Measurements from ENCODE around the gene CLEC4A.
"Not testable (repeated sequence)": the region's sequence is repeated elsewhere in the genome, so short reads cannot be mapped to it uniquely, and the experiment has no call there.

Gene CLEC4A

DNA sequence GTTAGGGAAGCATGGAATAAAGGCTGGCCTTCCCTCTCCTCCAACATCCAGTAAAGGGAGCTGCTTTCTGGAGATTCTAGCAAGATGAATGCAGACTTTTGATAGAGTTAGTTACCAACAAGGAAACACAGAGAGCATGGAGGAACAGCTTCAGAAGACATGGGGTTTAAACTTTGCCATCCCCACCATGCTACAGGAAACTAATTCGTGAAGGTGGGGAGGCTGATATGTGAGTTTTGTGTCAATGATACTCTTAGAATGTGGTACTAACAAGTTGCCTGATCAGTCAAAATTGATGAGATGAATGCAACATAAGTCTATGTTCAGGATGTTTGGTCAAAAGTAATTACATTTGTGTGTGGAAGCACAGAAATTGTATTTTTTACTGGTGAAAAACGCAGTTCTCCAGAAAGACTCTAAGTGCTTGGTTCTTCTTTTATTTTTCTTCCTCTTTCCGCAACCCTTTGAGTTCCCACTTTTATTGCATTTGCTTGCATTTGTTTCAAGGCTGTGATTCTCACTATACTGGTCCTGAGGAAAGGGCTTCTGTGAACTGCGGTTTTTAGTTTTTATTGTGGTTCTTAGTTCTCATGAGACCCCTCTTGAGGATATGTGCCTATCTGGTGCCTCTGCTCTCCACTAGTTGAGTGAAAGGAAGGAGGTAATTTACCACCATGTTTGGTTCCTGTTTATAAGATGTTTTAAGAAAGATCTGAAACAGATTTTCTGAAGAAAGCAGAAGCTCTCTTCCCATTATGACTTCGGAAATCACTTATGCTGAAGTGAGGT is at the start of gene CLEC4A:
TSS of gene CLEC4A (plus strand) at position 494 of the 789 bp plus-strand sequence. CDS start at position 756, 262 bp downstream.
- intact Hi-C loops (cut with micrococcal nuclease), result loop anchor here (5.0 kb wide), 1 partner anchor 34 kb away; the partner anchor contains the start of gene ZNF705A
- Mint-ChIP-seq H3K9me3 (peaks cover 4% of the 10 kb centered on the region), H3K4me3 (peak within 1 kb of the TSS; percentile 94), H3K4me1 (ENCODE audit: low read depth) (peaks cover 52% of the 10 kb centered on the region), H3K27me3 (no peaks in the 10 kb centered on the region), H3K27ac (peak within 1 kb of the TSS; percentile 100), H3K36me3 (ENCODE audit: low read depth) (peaks cover 46% of the 10 kb centered on the region)

DNA sequence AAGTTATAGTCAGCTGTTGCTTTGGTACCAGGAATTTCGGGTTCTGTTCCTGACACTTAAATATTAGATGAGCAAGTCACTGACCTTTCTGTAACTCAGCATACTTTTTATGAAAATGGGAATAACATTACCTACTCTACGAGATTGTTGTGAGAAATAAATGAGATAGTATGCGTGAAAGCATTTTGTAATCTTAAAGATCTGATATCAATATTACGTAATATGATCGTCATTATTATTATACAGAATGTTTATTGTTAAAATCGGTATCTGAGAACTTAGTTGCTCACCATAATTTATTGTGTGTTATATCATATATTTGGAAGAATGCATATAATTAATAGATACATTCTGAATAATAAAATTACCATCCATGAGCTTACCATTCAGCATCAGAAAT is 47.5 kb upstream of the CLEC4A start:
- Mint-ChIP-seq H3K27ac (no peak overlapping the region), H3K4me1 (ENCODE audit: low read depth) (peaks cover 46% of the 10 kb centered on the region), H3K9me3 (no peaks in the 10 kb centered on the region), H3K36me3 (ENCODE audit: low read depth) (no peaks in the 10 kb centered on the region), H3K4me3 (no peak overlapping the region), H3K27me3 (no peaks in the 10 kb centered on the region)
- intact Hi-C loops (cut with micrococcal nuclease), result no loop called here

DNA sequence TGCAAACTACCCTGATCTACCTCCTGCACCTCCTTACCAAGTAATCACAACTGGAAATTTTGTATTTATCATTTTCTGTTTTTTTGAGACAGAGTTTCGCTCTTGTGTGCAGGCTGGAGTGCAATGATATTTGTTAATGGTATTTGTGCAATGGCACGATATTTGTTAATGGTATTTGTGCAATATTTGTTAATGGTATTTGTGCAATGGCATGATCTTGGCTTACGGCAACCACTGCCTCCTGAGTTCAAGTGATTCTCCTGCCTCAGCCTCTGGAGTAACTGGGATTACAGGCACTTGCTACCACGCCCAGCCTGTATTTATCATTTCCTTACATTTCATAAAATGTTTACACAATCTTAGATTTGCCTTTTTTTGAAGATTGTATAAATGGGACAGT is 47.1 kb upstream of the CLEC4A start:
- no peak overlapping the region for H3K4me3 Mint-ChIP-seq
- peaks cover 49% of the 10 kb centered on the region for H3K4me1 Mint-ChIP-seq (ENCODE audit: low read depth)
- intact Hi-C loops (cut with micrococcal nuclease), result no loop called here
- H3K9me3 Mint-ChIP-seq, result no peaks in the 10 kb centered on the region
- no peak overlapping the region for H3K27ac Mint-ChIP-seq
- no peaks in the 10 kb centered on the region for H3K36me3 Mint-ChIP-seq (ENCODE audit: low read depth)
- no peaks in the 10 kb centered on the region for H3K27me3 Mint-ChIP-seq

DNA sequence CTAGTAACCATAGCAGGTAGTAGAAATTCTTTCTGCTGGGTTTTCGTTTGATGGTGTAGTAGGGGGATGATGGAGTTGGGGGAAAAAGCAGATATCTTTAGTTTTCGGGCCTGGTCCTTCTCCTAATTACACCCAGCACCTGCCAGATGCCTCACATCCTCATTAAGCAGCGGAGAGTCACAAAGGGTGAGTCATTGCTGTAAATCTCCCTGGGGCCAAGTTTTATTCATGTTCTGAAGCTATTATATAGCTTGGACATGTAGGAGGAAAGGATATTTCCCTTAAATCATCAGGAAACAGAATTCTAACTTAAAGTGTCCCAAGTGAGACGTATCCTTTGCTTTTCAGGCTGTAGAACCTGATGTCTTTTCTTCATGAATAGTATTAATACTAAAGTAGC is 46.2 kb upstream of the CLEC4A start:
- intact Hi-C loops (cut with micrococcal nuclease), result no loop called here
- Mint-ChIP-seq H3K4me3 (no peak overlapping the region), H3K4me1 (ENCODE audit: low read depth) (peaks cover 44% of the 10 kb centered on the region), H3K27ac (peak overlapping the region; percentile 27), H3K9me3 (no peaks in the 10 kb centered on the region), H3K36me3 (ENCODE audit: low read depth) (peaks cover 3% of the 10 kb centered on the region), H3K27me3 (no peaks in the 10 kb centered on the region)

DNA sequence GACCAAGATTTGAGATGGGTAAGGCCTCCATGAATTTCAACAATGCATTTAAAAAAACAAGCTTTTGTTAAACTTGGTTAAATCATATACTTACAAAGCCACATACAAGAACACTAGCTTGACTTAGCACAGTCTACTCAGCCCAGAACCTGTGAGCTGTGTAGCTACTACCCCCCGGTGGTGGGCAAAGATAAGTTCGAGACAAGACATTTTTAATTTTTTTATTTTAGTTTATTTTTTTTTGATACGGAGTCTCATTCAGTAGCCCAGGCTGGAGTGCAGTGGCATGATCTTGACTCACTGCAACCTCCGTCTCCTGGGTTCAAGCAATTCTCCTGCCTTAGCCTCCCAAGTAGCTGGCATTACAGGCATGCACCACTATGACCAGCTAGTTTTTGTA is 45.0 kb upstream of the CLEC4A start:
- no peak overlapping the region for H3K27ac Mint-ChIP-seq

DNA sequence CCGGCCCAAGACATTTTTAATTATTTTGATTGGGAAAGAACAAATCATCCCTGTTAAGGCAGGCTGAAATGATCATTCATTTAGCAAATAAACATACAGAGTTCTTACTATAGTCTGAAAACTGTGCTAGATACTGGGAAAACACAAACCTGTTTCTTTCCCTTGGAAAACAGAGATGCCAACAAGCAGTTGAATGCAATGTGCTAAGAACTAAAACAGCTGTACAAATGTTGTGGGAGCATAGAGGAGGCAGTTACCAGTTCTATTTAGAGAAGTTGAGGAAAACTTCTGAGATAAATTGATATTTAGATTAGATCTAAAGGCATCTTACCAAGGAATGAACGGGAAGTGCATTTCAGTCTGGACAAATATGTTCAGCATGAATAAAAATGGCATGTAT is 44.5 kb upstream of the CLEC4A start:
- intact Hi-C loops (cut with micrococcal nuclease), result loop anchor here (1.0 kb wide), 1 partner anchor 33 kb away; no protein-coding TSS in a partner anchor
- Mint-ChIP-seq H3K4me3 (no peak overlapping the region), H3K36me3 (ENCODE audit: low read depth) (peaks cover 12% of the 10 kb centered on the region), H3K27ac (no peak overlapping the region), H3K9me3 (no peaks in the 10 kb centered on the region), H3K27me3 (no peaks in the 10 kb centered on the region), H3K4me1 (ENCODE audit: low read depth) (peaks cover 48% of the 10 kb centered on the region)

More for the DNA sequence above, 45.0 kb upstream of the CLEC4A start:
- Mint-ChIP-seq H3K27me3 (no peaks in the 10 kb centered on the region), H3K4me3 (no peak overlapping the region), H3K36me3 (ENCODE audit: low read depth) (peaks cover 10% of the 10 kb centered on the region), H3K9me3 (no peaks in the 10 kb centered on the region), H3K4me1 (ENCODE audit: low read depth) (peaks cover 45% of the 10 kb centered on the region)
- intact Hi-C loops (cut with micrococcal nuclease), result loop anchor here (1.0 kb wide), 1 partner anchor 32 kb away; no protein-coding TSS in a partner anchor

DNA sequence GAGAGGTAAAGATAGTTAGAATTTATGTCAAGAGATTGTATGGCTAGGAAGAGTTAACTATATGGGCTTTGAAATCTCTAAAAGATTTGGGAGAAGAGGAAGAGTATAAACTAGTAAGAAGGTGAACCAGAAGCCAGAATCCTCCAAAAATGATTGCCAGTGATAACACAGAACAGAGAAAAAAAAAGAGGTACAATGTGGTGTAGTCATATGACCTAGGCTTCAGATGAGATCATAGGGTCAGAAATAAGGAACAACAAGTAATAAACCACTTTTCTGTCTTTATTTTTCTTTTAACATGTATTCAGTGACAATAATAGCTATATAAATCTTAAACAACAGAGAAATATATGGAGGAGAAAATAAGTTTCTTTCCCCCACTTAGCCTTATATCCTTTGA is 43.3 kb upstream of the CLEC4A start:
- intact Hi-C loops (cut with micrococcal nuclease), result loop anchor here (5.0 kb wide), 1 partner anchor 48 kb away; the partner anchor contains the start of gene FOXJ2
- Mint-ChIP-seq H3K27me3 (no peaks in the 10 kb centered on the region), H3K9me3 (no peaks in the 10 kb centered on the region), H3K4me3 (peak overlapping the region; percentile 33), H3K4me1 (ENCODE audit: low read depth) (peaks cover 60% of the 10 kb centered on the region), H3K27ac (peak overlapping the region; percentile 77), H3K36me3 (ENCODE audit: low read depth) (peaks cover 24% of the 10 kb centered on the region)

DNA sequence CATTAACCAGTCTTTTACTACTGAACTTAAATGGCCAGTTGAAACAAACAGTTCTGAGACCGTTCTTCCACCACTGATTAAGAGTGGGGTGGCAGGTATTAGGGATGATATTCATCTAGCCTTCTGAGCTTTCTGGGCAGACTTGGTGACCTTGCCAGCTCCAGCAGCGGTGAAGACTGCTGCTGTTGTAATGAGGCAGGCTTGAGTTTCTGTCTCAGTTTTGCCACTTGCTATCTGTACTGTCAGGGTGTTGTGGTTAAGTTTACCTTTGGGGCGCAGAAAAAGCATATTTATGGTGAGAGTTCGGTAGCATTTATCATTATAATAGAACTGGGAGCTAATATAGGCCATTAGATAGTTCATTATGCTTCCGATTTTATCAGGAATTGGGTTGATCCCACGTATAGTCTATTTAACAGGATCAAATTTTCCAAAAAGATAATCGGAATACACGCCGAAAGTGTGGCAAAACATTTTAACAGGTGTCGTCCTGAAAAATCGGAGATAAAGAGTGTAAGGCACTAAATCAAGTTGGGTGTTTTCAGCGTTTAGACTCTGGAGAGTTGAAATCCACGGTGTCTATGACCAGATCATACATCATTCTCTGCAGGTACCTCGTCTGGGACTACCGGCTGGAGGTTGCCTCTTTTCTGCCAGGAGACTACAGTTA is 42.0 kb upstream of the CLEC4A start:
- H3K27ac Mint-ChIP-seq, result peak overlapping the region; percentile 93
- intact Hi-C loops (cut with micrococcal nuclease), result loop anchor here (1.0 to 5.0 kb wide), 2 partner anchors 16 to 49 kb away; partner anchors contain the start of gene FOXJ2
- H3K4me3 Mint-ChIP-seq, result peak overlapping the region; percentile 94
- peaks cover 33% of the 10 kb centered on the region for H3K36me3 Mint-ChIP-seq (ENCODE audit: low read depth)
- H3K27me3 Mint-ChIP-seq, result no peaks in the 10 kb centered on the region
- peaks cover 63% of the 10 kb centered on the region for H3K4me1 Mint-ChIP-seq (ENCODE audit: low read depth)
- no peaks in the 10 kb centered on the region for H3K9me3 Mint-ChIP-seq

DNA sequence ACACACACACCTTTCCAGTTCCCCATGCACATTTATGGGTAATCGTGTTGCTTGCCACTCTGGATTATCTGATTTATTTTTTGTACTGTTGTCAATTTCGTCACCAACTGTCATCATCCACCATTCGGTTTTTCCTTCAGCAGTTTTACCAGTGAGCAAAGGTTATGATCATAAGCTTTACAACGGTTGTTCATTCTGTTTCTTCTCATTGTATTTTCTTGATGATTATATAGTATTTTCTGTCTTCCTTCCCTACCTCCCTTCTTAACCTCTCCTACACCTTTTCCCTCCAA is 40.7 kb upstream of the CLEC4A start:
- Mint-ChIP-seq H3K36me3 (ENCODE audit: low read depth) (peaks cover 35% of the 10 kb centered on the region), H3K9me3 (no peaks in the 10 kb centered on the region), H3K4me3 (peak overlapping the region; percentile 94), H3K27ac (peak overlapping the region; percentile 93), H3K27me3 (no peaks in the 10 kb centered on the region), H3K4me1 (ENCODE audit: low read depth) (peaks cover 54% of the 10 kb centered on the region)
- intact Hi-C loops (cut with micrococcal nuclease), result loop anchor here (5.0 kb wide), 1 partner anchor 50 kb away; the partner anchor contains the start of gene FOXJ2

DNA sequence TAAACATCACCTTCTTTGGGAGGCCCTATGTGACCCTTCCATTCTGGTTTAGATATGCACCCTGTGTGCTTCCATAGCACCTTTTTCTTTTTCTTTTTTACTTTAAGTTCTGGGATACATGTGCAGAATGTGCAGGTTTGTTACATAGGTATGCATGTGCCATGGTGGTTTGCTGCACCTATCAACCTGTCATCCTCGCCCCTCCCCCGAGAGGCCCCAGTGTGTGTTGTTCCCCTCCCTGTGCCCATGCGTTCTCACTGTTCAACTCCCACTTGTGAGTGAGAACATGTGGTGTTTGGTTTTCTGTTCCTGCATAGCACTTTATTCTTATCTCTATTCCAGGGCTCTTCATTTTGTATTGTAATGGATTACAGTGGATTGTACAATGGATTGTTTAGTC is 39.1 kb upstream of the CLEC4A start:
- H3K27me3 Mint-ChIP-seq, H3K4me3 Mint-ChIP-seq, H3K9me3 Mint-ChIP-seq: not testable (repeated sequence)
- Mint-ChIP-seq H3K27ac (peak overlapping the region; percentile 38), H3K4me1 (ENCODE audit: low read depth) (peaks cover 62% of the 10 kb centered on the region), H3K36me3 (ENCODE audit: low read depth) (peaks cover 45% of the 10 kb centered on the region)
- intact Hi-C loops (cut with micrococcal nuclease), result loop anchor here (5.0 kb wide), 1 partner anchor 52 kb away; the partner anchor contains the start of gene FOXJ2

DNA sequence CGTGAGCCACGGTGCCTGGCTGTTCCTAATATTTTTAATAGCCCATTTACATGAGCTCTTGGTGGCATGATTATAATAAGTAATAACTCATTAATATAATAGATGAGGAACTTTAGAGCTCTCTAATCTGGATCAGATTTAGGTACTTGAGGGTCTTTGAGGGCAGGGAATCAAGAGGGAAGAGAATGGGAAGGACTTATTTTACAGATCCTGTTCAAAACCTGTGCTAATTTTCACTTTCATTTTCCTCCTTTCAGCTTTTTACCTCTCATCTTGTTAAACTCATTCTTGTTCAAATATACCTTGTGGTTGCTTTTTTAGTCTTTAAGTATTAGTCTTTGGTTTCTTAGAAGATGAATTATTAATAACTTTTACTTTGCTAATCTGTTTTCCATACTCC is 35.8 kb upstream of the CLEC4A start:
- Mint-ChIP-seq H3K4me1 (ENCODE audit: low read depth) (peaks cover 61% of the 10 kb centered on the region), H3K4me3 (no peak overlapping the region), H3K9me3 (no peaks in the 10 kb centered on the region), H3K27ac (peak overlapping the region; percentile 69), H3K27me3 (no peaks in the 10 kb centered on the region), H3K36me3 (ENCODE audit: low read depth) (peaks cover 69% of the 10 kb centered on the region)
- intact Hi-C loops (cut with micrococcal nuclease), result no loop called here

DNA sequence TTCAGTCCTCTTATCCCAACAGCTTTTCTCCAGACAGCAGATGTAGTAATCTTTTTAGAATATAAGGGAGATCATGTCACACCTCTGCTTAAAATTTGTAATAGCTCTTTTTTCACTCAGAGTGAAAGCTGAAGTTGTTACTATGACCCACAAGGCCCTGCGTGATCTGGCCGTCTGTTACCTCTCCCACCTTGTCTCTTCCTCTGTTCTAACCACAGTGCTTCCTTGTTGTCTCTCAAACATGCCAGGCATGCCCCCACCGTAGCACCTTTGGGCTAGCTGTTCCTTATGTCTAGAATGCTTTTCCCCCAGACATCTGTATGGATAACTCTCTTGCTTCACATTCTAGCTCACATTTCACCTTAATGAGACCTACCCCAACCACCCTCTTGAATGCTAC is 34.8 kb upstream of the CLEC4A start:
- no peak overlapping the region for H3K4me3 Mint-ChIP-seq
- intact Hi-C loops (cut with micrococcal nuclease), result no loop called here
- peak overlapping the region; percentile 69 for H3K27ac Mint-ChIP-seq
- H3K36me3 Mint-ChIP-seq (ENCODE audit: low read depth), result peaks cover 75% of the 10 kb centered on the region
- no peaks in the 10 kb centered on the region for H3K27me3 Mint-ChIP-seq
- H3K9me3 Mint-ChIP-seq, result no peaks in the 10 kb centered on the region
- peaks cover 52% of the 10 kb centered on the region for H3K4me1 Mint-ChIP-seq (ENCODE audit: low read depth)

DNA sequence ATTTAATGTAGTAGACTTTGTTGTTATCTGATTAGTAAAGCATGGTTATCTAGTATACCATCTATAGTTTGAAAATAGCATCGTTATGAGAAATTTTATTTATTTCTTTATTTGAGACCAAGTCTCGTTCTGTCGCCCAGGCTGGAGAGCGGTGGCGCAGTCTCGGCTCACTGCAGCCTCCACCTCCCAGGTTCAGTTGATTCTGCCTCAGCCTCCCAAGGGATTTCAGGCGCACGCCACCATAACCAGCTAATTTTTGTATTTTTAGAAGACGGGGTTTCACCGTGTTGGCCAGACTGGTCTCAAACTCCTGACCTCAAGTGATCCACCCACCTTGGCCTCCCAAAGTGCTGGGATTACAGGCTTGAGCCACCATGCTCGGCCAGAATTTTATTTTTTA is 34.1 kb upstream of the CLEC4A start:
- H3K27me3 Mint-ChIP-seq; H3K4me3 Mint-ChIP-seq; H3K9me3 Mint-ChIP-seq; intact Hi-C loops (cut with micrococcal nuclease): not testable (repeated sequence)
- Mint-ChIP-seq H3K4me1 (ENCODE audit: low read depth) (peaks cover 45% of the 10 kb centered on the region), H3K36me3 (ENCODE audit: low read depth) (peaks cover 77% of the 10 kb centered on the region), H3K27ac (peak overlapping the region; percentile 69)

DNA sequence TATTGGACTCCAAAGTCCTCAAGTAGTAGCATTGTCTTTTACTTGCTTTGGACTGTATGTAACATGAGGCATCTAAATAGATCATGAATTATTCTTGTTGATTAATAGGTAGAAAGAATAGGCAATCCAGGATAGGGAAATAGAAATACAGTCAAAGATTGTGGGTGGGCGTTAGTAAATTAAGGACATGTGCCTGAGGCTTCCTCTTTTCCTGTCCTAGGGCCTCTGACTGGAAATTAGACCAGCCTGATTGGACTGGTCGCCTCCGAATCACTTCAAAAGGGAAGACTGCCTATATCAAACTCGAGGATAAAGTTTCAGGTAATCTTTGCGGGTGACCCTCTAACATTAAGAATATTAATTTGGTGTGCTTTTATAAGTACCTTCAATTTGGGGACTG is 33.7 kb upstream of the CLEC4A start:
- Mint-ChIP-seq H3K36me3 (ENCODE audit: low read depth) (peaks cover 77% of the 10 kb centered on the region), H3K4me3 (no peak overlapping the region), H3K27ac (peak overlapping the region; percentile 27), H3K4me1 (ENCODE audit: low read depth) (peaks cover 43% of the 10 kb centered on the region), H3K9me3 (no peaks in the 10 kb centered on the region), H3K27me3 (no peaks in the 10 kb centered on the region)
- intact Hi-C loops (cut with micrococcal nuclease), result no loop called here

Data from dendritic cell treated with granulocyte-macrophage colony-stimulating factor and Interleukin-4, amounts not matched to agents 40 ng/mL and 50 ng/mL, for 4 days (primary cell).